Parathyroid adenoma (tissue), 2 donors: ENCODE data around the gene ADAM11.
"Not testable (repeated sequence)": the region's sequence is repeated elsewhere in the genome, so short reads cannot be mapped to it uniquely, and the experiment has no call there.

ENCODE experiments used
- H2AFZ ChIP-seq: fragments of 300-600 bp; sonication (generic); one replicate; pipeline ENCODE4 v1.7.0; 2017; ENCODE audit warnings: antibody characterized with exemption, mild to moderate bottlenecking
- H3K27ac ChIP-seq: fragments of 300-600 bp; sonication (generic); one replicate; pipeline ENCODE4 v1.7.0; 2017
- H3K27me3 ChIP-seq: fragments of 300-600 bp; sonication (generic); one replicate; pipeline ENCODE4 v1.7.0; 2017; ENCODE audit warnings: low read length; ENCODE audit not compliant: control insufficient read depth, insufficient read depth
- H3K36me3 ChIP-seq: fragments of 300-600 bp; sonication (generic); one replicate; pipeline ENCODE4 v1.7.0; 2017; ENCODE audit warnings: low read length; ENCODE audit not compliant: control insufficient read depth, insufficient read depth
- H3K4me1 ChIP-seq: fragments of 300-600 bp; sonication (generic); one replicate; pipeline ENCODE4 v1.7.0; 2017; ENCODE audit warnings: control low read depth
- H3K4me2 ChIP-seq: fragments of 300-600 bp; sonication (generic); one replicate; pipeline ENCODE4 v1.7.0; 2017; ENCODE audit warnings: low read length
- H3K4me3 ChIP-seq: fragments of 300-600 bp; sonication (generic); one replicate; pipeline ENCODE4 v1.7.0; 2017; ENCODE audit warnings: low read depth, low read length
- H3K79me2 ChIP-seq: fragments of 300-600 bp; sonication (generic); one replicate; pipeline ENCODE4 v1.7.0; 2017; ENCODE audit warnings: control low read depth
- H3K9ac ChIP-seq: fragments of 300-600 bp; sonication (generic); one replicate; pipeline ENCODE4 v1.7.0; 2017; ENCODE audit warnings: mild to moderate bottlenecking
- H3K9me3 ChIP-seq: fragments of 300-600 bp; sonication (generic); one replicate; pipeline ENCODE4 v1.7.0; 2017; ENCODE audit warnings: low read length; ENCODE audit not compliant: control insufficient read depth
- TF ChIP-seq, protein P1 (sequence below): fragments of 300-600 bp; sonication (generic); IDR thresholded peaks from one replicate; pipeline ENCODE4 v1.7.0; 2017; ENCODE audit warnings: antibody characterized with exemption, mild to moderate bottlenecking
- donor health status: primary hyperparathyroidism.

ADAM11 gene

DNA sequence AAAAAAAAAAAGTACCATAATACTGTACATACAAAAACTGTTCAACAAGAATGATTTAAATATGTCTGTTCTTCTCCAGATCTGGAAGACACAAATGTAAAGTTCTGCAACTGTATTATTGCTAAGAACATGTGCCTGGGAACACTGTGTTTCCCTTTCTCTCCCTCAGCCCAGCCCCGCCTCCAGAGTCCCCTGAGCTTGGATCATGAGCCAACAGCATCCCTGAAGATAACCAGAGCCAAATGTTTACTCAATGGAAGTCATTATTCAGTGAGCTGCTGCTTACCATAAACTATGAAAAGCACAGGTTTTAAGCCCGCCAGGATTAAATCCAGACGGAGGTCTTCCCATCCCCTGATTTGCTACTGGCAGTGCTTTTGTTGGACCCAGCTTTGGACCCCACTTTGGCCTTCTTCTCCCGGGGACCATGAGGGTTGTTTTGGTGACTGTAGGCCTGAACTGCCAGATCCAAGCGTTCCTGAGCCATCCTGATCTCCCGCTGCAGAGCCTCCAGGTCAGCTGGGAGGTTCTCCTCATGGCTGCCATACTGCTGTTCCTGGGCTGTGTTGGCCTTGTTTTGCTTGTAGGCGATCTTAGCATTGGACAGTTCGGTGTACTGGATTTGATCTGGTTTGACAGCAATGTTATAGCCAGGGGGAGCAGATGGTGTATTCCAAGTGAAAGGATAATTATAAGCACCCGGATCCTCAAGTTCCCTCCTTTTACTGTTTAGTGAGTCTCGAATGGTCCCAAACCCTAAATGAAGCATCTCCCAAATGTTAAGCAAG lies 45.7 kb downstream of the ADAM11 start:
- no peaks in the 10 kb centered on the region for H3K27me3 ChIP-seq
- H3K4me1 ChIP-seq: no peaks in the 10 kb centered on the region
- TF ChIP-seq, protein P1, sequence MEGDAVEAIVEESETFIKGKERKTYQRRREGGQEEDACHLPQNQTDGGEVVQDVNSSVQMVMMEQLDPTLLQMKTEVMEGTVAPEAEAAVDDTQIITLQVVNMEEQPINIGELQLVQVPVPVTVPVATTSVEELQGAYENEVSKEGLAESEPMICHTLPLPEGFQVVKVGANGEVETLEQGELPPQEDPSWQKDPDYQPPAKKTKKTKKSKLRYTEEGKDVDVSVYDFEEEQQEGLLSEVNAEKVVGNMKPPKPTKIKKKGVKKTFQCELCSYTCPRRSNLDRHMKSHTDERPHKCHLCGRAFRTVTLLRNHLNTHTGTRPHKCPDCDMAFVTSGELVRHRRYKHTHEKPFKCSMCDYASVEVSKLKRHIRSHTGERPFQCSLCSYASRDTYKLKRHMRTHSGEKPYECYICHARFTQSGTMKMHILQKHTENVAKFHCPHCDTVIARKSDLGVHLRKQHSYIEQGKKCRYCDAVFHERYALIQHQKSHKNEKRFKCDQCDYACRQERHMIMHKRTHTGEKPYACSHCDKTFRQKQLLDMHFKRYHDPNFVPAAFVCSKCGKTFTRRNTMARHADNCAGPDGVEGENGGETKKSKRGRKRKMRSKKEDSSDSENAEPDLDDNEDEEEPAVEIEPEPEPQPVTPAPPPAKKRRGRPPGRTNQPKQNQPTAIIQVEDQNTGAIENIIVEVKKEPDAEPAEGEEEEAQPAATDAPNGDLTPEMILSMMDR: no peak
- no peaks in the 10 kb centered on the region for H3K79me2 ChIP-seq
- H3K9ac ChIP-seq: no peak overlapping the region
- no peaks in the 10 kb centered on the region for H3K9me3 ChIP-seq
- no peak overlapping the region for H3K4me2 ChIP-seq
- no peak overlapping the region for H3K4me3 ChIP-seq
- no peak overlapping the region for H2AFZ ChIP-seq
- no peak overlapping the region for H3K27ac ChIP-seq
- no peaks in the 10 kb centered on the region for H3K36me3 ChIP-seq

DNA sequence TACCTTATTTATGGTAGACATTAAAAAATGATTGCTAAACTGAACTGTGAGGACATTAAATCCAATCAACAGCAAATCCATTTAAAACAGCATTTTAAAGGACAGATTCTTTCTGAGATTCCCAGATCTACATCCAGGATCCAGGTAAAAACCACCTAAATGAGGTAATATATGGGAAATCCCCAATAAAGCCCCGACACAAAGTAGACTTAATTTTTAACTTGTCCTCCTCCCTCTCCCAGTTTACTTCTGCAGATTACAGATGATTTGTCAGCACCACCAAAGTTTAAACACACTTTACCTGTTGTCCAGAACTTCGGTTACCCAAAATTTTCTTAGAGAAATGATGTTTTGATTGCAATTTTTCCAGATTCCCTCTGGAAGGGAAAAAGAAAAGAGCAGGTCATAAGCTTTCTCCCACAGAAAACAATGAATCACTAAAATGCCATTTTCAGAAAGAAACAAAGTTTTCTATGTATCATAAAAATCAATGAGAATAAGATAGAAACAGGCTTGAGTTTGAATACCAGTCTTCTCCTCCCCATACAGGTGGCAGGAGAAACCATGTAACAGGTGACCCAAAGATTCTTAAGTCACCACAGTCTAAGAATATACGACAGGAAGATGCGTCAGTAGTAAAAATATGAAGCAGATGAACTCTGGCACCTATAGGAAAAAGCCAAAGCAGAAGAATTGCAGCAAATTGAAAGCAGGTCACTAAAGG lies 48.5 kb downstream of the ADAM11 start:
- Histone ChIP-seq H2AFZ (no peak overlapping the region), H3K9ac (no peak overlapping the region), H3K4me2 (no peak overlapping the region), H3K79me2 (no peaks in the 10 kb centered on the region), H3K27me3 (no peaks in the 10 kb centered on the region), H3K27ac (no peak overlapping the region), H3K4me3 (no peak overlapping the region), H3K36me3 (no peaks in the 10 kb centered on the region), H3K9me3 (no peaks in the 10 kb centered on the region), H3K4me1 (no peaks in the 10 kb centered on the region)
- TF ChIP-seq, protein P1: no peak

DNA sequence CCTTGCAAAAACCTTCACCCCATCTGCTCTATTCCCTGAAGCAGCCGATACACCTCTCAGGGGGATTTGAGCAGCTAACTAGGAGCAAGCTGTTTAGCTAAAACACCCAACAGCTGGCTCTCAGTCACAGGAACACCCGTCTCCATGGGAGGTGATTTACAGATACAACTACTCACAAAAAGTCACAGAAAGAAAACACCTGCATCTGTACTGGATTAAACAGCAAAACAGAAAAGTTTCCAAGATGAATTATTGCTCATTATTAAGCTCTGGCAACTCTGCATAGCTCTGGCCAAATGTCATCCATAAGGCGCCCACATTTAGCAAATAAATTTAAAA lies 49.0 kb downstream of the ADAM11 start:
- H3K9ac ChIP-seq: no peak overlapping the region
- H3K4me2 ChIP-seq: no peak overlapping the region
- H3K4me3 ChIP-seq: no peak overlapping the region

DNA sequence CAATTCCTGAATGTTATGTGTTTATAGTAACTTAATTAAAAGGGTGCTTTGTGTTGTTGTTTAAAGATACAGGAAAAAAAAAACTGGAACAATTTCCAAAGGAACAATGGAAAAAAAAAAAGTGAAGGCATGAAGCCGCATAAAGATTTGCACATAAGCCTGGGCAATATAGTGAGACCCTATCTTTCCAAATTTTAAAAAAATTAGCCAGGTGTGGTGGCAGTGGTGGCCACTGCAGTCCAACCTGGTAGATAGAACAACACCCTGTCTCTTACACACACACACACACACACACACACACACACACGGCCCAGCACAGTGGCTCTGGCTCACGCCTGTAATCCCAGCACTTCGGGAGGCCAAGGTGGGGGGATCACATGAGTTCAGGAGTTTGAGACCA lies 49.4 kb downstream of the ADAM11 start:
- no peak overlapping the region for H3K4me2 ChIP-seq
- H3K27ac ChIP-seq: no peak overlapping the region
- H3K36me3 ChIP-seq: no peaks in the 10 kb centered on the region

More for the DNA sequence above, 49.0 kb downstream of the ADAM11 start:
- no peak overlapping the region for H3K27ac ChIP-seq
- no peaks in the 10 kb centered on the region for H3K9me3 ChIP-seq
- no peak overlapping the region for H2AFZ ChIP-seq
- no peaks in the 10 kb centered on the region for H3K4me1 ChIP-seq
- TF ChIP-seq, protein P1: no peak
- no peaks in the 10 kb centered on the region for H3K79me2 ChIP-seq
- no peaks in the 10 kb centered on the region for H3K36me3 ChIP-seq
- H3K27me3 ChIP-seq: no peaks in the 10 kb centered on the region

DNA sequence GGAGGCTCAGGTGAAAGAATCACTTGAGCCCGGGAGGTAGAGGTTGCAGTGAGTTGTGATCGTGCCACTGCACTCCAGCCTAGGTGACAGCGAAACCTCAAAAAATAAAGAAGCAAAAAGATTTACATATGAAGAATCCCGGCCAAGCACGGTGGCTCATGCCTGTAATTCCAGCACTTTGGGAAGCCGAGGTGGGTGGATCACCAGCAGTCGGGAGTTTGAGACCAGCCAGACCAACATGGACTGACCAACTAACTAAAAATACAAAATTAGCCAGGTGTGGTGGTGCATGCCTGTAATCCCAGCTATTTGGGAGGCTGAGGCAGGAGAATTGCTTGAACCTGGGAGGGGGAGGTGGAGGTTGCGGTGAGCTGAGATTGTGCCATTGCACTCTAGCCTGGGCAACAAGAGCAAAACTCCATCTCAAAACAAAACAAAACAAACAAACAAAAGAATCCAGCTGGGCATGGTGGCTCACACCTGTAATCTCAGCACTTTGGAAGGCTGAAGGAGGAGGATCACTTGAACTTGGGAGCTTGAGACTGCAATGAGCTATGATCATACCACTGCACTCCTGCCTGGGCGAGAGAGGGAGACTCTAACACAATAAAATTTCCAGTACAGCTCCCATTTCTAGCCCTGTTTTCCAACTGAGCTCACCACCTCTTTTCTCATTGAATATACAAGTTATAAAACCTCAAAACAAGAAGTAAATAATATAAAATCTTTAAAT lies 50.0 kb downstream of the ADAM11 start:
- not testable (repeated sequence) for H3K4me1 ChIP-seq, H3K9me3 ChIP-seq, H3K36me3 ChIP-seq

More for the DNA sequence above, 49.4 kb downstream of the ADAM11 start:
- no peak overlapping the region for H2AFZ ChIP-seq
- no peaks in the 10 kb centered on the region for H3K27me3 ChIP-seq
- no peaks in the 10 kb centered on the region for H3K9me3 ChIP-seq
- H3K4me3 ChIP-seq: no peak overlapping the region
- no peaks in the 10 kb centered on the region for H3K4me1 ChIP-seq
- TF ChIP-seq, protein P1: no peak
- H3K9ac ChIP-seq: no peak overlapping the region
- no peaks in the 10 kb centered on the region for H3K79me2 ChIP-seq

More for the DNA sequence above, 50.0 kb downstream of the ADAM11 start:
- not testable (repeated sequence) for H3K79me2 ChIP-seq, H3K4me2 ChIP-seq, H2AFZ ChIP-seq, H3K9ac ChIP-seq, H3K4me3 ChIP-seq, H3K27me3 ChIP-seq, H3K27ac ChIP-seq
